ENCODE results near the gene AADACL3. TPM values are rescaled to one million over a fixed set of nuclear protein-coding genes. Genes with fewer than 3 reads are reported as not detected.

AADACL3 gene
- total and polyA plus RNA-seq, 10 of the 15 experiments (the other 5 are each of a cell fraction or from before 2014, with no cell fraction given): not detected

- no peaks in the 10 kb centered on the region for H3K79me2 ChIP-seq (ENCODE audit: control insufficient read depth, insufficient read depth, low read length)
- no TSS peak for BruUV-seq (replicated peaks)
- H3K27me3 ChIP-seq (replicated peaks in 1 of 2; ENCODE audit: control insufficient read depth in 2 of 2, insufficient read depth in 2 of 2, low read length in 1 of 2): no peaks in the 10 kb centered on the region
- no peaks in the 10 kb centered on the region for H3K4me1 ChIP-seq (ENCODE audit: control insufficient read depth, insufficient read depth, low read length)
- H3K9ac ChIP-seq (ENCODE audit: control insufficient read depth, insufficient read depth, low read length): no peak overlapping the region
- ChIA-PET RAD21 (ENCODE audit: unreplicated experiment) (no interaction called here), CTCF (no interaction called here), POLR2A (no interaction called here), SMC1A (ENCODE audit: uncharacterized antibody, unreplicated experiment) (no interaction called here)
- no peak overlapping the region for H3K4me2 ChIP-seq (ENCODE audit: control insufficient read depth, insufficient read depth)
- DNase-seq (ENCODE audit: low read depth, low spot score): no peak
- FAIRE-seq: no peak
- intact Hi-C loops (cut with micrococcal nuclease; ENCODE audit: unreplicated experiment): no loop called here
- no peak overlapping the region for H3K4me3 ChIP-seq
- ATAC-seq: no peak
- 0% methylated on average over 3 of the region's 3 CpGs for WGBS (ENCODE audit: insufficient coverage, insufficient replicate concordance, low lambda C conversion rate, missing lambda C conversion rate)
- TF ChIP-seq TCF7 (IDR thresholded peaks at IDR 0.05; ENCODE audit: borderline replicate concordance): no peak
- no peak for TF ChIP-seq EED (IDR thresholded peaks at IDR 0.05; ENCODE audit: low read depth)
- TF ChIP-seq ASH2L (IDR thresholded peaks at IDR 0.05; ENCODE audit: borderline replicate concordance, low read depth): no peak
- TF ChIP-seq SREBF2 (IDR thresholded peaks at IDR 0.05; ENCODE audit: low read length): no peak
- TF ChIP-seq BMI1 (IDR thresholded peaks at IDR 0.05; ENCODE audit: borderline replicate concordance): no peak
- no peak for TF ChIP-seq SMAD5 (IDR thresholded peaks at IDR 0.05; ENCODE audit: low read depth)
- TF ChIP-seq PBX3 (IDR thresholded peaks at IDR 0.05; ENCODE audit: insufficient replicate concordance, low read depth, low read length): no peak
- TF ChIP-seq RB1 (IDR thresholded peaks at IDR 0.05; ENCODE audit: borderline replicate concordance): no peak
- TF ChIP-seq ATF3 (IDR thresholded peaks at IDR 0.05; ENCODE audit: borderline replicate concordance, extremely low read depth, low read depth, low read length): no peak
- no peak for TF ChIP-seq KLF5 (IDR thresholded peaks at IDR 0.05; ENCODE audit: partially characterized antibody)
- no peak for TF ChIP-seq KDM1A (IDR thresholded peaks at IDR 0.05; ENCODE audit: borderline replicate concordance)
- TF ChIP-seq CHD2 (IDR thresholded peaks at IDR 0.05; ENCODE audit: borderline replicate concordance, low read depth, low read length): no peak
- no peak for TF ChIP-seq EZH2 (IDR thresholded peaks at IDR 0.05; ENCODE audit: borderline replicate concordance, control insufficient read depth, low read depth, low read length)
- TF ChIP-seq CREB1 (IDR thresholded peaks at IDR 0.05; ENCODE audit: low read depth): no peak
- no peak for TF ChIP-seq NFYA (IDR thresholded peaks at IDR 0.05; ENCODE audit: borderline replicate concordance, low read depth, low read length)
- no peak for TF ChIP-seq SRF (IDR thresholded peaks at IDR 0.05; ENCODE audit: low read depth in 2 of 2, low read length in 2 of 2)
- TF ChIP-seq REST (IDR thresholded peaks at IDR 0.05; ENCODE audit: low read depth, low read length): no peak
- TF ChIP-seq HDGF (IDR thresholded peaks at IDR 0.05): no peak
- no peak for TF ChIP-seq USF2 (IDR thresholded peaks at IDR 0.05; ENCODE audit: borderline replicate concordance, low read depth, low read length)
- TF ChIP-seq LARP7 (IDR thresholded peaks at IDR 0.05): no peak
- no peak overlapping the region for H2AFZ ChIP-seq (ENCODE audit: control insufficient read depth, low read depth, low read length)
- in situ Hi-C loops (cut with MboI): no loop called here
- H3K36me3 ChIP-seq (ENCODE audit: control insufficient read depth in 2 of 2, insufficient read depth in 2 of 2, low read length in 1 of 2): no peaks in the 10 kb centered on the region
- no peaks in the 10 kb centered on the region for H4K20me1 ChIP-seq (ENCODE audit: control insufficient read depth, insufficient read depth)
- no peaks in the 10 kb centered on the region; the same call in 2 of the 3 replicates for H3K9me3 ChIP-seq (replicated peaks; ENCODE audit: control insufficient read depth, insufficient read depth, low read length)
- H3K27ac ChIP-seq (ENCODE audit: control insufficient read depth, insufficient read depth): no peak overlapping the region
These were observed 9.8 kb upstream of the AADACL3 start for GRCh38 chr1:12706061-12706460.

Data from GM12878 (cell line).